ENCODE results near the gene C1orf174. TPM values are rescaled to one million over a fixed set of nuclear protein-coding genes. Genes with fewer than 3 reads are reported as not detected.

Gene C1orf174
- total and polyA plus RNA-seq, 2 of the 13 experiments (the other 11 are each of a cell fraction or from before 2014, with no cell fraction given) = 21.6 to 31.4 TPM

- TF ChIP-seq, protein P1, sequence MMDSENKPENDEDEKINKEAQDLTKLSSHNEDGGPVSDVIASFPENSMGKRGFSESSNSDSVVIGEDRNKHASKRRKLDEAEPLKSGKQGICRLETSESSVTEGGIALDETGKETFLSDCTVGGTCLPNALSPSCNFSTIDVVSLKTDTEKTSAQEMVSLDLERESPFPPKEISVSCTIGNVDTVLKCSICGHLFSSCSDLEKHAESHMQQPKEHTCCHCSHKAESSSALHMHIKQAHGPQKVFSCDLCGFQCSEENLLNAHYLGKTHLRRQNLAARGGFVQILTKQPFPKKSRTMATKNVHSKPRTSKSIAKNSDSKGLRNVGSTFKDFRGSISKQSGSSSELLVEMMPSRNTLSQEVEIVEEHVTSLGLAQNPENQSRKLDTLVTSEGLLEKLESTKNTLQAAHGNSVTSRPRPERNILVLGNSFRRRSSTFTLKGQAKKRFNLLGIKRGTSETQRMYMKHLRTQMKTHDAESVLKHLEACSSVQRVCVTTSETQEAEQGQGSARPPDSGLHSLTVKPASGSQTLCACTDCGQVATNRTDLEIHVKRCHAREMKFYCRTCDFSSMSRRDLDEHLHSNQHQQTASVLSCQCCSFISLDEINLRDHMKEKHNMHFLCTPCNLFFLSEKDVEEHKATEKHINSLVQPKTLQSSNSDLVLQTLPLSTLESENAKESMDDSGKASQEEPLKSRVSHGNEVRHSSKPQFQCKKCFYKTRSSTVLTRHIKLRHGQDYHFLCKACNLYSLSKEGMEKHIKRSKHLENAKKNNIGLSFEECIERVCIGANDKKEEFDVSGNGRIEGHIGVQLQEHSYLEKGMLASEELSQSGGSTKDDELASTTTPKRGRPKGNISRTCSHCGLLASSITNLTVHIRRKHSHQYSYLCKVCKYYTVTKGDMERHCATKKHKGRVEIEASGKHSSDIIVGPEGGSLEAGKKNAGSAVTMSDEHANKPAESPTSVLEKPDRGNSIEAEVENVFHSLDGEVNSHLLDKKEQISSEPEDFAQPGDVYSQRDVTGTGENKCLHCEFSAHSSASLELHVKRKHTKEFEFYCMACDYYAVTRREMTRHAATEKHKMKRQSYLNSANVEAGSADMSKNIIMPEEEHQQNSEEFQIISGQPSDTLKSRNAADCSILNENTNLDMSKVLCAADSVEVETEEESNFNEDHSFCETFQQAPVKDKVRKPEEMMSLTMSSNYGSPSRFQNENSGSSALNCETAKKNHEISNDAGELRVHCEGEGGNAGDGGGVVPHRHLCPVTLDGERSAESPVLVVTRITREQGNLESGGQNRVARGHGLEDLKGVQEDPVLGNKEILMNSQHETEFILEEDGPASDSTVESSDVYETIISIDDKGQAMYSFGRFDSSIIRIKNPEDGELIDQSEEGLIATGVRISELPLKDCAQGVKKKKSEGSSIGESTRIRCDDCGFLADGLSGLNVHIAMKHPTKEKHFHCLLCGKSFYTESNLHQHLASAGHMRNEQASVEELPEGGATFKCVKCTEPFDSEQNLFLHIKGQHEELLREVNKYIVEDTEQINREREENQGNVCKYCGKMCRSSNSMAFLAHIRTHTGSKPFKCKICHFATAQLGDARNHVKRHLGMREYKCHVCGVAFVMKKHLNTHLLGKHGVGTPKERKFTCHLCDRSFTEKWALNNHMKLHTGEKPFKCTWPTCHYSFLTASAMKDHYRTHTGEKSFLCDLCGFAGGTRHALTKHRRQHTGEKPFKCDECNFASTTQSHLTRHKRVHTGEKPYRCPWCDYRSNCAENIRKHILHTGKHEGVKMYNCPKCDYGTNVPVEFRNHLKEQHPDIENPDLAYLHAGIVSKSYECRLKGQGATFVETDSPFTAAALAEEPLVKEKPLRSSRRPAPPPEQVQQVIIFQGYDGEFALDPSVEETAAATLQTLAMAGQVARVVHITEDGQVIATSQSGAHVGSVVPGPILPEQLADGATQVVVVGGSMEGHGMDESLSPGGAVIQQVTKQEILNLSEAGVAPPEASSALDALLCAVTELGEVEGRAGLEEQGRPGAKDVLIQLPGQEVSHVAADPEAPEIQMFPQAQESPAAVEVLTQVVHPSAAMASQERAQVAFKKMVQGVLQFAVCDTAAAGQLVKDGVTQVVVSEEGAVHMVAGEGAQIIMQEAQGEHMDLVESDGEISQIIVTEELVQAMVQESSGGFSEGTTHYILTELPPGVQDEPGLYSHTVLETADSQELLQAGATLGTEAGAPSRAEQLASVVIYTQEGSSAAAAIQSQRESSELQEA (CRISPR knock-in tag; IDR thresholded peaks at IDR 0.05; ENCODE audit: not compliant biosample characterization) = peak; percentile 71
- TF ChIP-seq, protein P2, sequence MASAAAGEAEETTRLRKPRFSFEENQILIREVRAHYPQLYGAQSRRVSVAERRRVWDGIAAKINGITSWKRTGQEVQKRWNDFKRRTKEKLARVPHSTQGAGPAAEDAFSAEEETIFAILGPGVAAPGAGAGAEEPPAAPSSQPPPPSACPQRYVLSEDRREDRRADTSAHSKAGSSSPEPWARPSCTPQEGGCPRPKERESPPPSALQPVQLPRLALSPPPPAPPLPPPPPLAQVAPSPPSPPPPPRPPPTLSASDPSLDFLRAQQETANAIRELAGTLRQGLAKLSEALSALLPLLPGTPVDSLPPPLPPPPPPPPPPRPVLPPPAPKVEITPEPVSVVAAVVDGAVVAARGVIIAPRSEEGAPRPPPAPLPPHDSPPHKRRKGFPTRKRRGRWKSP (CRISPR knock-in tag; IDR thresholded peaks at IDR 0.05) = 0 out of 2 replicates have a peak, but pooled peaks have one; percentile 55
- peak; percentile 46; the same call in 1 of the 2 replicates for TF ChIP-seq RXRB (CRISPR knock-in tag; IDR thresholded peaks at IDR 0.05; ENCODE audit: borderline replicate concordance)
- no peak for TF ChIP-seq ZNF589 (CRISPR knock-in tag; conservative IDR thresholded peaks at IDR 0.05)
- TF ChIP-seq TMF1 (CRISPR knock-in tag; IDR thresholded peaks at IDR 0.05; ENCODE audit: low read depth) = 0 out of 2 replicates have a peak, but pooled peaks have one; percentile 39
- TF ChIP-seq, protein P3, sequence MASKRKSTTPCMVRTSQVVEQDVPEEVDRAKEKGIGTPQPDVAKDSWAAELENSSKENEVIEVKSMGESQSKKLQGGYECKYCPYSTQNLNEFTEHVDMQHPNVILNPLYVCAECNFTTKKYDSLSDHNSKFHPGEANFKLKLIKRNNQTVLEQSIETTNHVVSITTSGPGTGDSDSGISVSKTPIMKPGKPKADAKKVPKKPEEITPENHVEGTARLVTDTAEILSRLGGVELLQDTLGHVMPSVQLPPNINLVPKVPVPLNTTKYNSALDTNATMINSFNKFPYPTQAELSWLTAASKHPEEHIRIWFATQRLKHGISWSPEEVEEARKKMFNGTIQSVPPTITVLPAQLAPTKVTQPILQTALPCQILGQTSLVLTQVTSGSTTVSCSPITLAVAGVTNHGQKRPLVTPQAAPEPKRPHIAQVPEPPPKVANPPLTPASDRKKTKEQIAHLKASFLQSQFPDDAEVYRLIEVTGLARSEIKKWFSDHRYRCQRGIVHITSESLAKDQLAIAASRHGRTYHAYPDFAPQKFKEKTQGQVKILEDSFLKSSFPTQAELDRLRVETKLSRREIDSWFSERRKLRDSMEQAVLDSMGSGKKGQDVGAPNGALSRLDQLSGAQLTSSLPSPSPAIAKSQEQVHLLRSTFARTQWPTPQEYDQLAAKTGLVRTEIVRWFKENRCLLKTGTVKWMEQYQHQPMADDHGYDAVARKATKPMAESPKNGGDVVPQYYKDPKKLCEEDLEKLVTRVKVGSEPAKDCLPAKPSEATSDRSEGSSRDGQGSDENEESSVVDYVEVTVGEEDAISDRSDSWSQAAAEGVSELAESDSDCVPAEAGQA (IDR thresholded peaks at IDR 0.05; ENCODE audit: low read depth) = peak; percentile 64
- TF ChIP-seq, protein P3 (CRISPR knock-in tag; IDR thresholded peaks at IDR 0.05; ENCODE audit: borderline replicate concordance) = peak; percentile 34; the same call in 1 of the 2 replicates
- TF ChIP-seq MXI1 (IDR thresholded peaks at IDR 0.05; ENCODE audit: borderline replicate concordance, low read depth, low read length) = peak; percentile 78; the same call in 1 of the 3 replicates
- TF ChIP-seq ZNF143 (CRISPR knock-in tag; IDR thresholded peaks at IDR 0.05) = peak; percentile 99
- no peak for TF ChIP-seq ZNF562 (CRISPR knock-in tag; IDR thresholded peaks at IDR 0.05; ENCODE audit: borderline replicate concordance)
Observed at GRCh38 chr1:3856923-3857790, 42.9 kb downstream of the C1orf174 start, which contains the start of the genes CEP104 and DFFB (continued).
